ENCODE measurements around the gene TMEM179.
"Not testable (repeated sequence)": the region's sequence is repeated elsewhere in the genome, so short reads cannot be mapped to it uniquely, and the experiment has no call there.

The TMEM179 gene

GRCh38 chr14:104604458-104605449, at the start of gene TMEM179:
Gene TMEM179 (minus strand): TSS chr14:104604772. CDS start chr14:104604741, 31 bp downstream.
- H3K27ac ChIP-seq: no peak within 1 kb of the TSS
- H3K4me3 ChIP-seq: peak within 1 kb of the TSS in 2 of 7 experiments; percentile 5 to 8

- no peak overlapping the region for H3K27ac ChIP-seq
- no peak overlapping the region for H3K4me3 ChIP-seq
These were observed 49.5 kb upstream of the TMEM179 start for GRCh38 chr14:104654119-104654518.

- H3K27ac ChIP-seq: not testable (repeated sequence)
These were observed 48.8 kb upstream of the TMEM179 start for GRCh38 chr14:104653130-104653920.

GRCh38 chr14:104652386-104652785, 47.8 kb upstream of the TMEM179 start:
- no peak overlapping the region for H3K4me3 ChIP-seq
- no peak overlapping the region for H3K27ac ChIP-seq

More at GRCh38 chr14:104653130-104653920, 48.8 kb upstream of the TMEM179 start:
- H3K4me3 ChIP-seq: not testable (repeated sequence)

GRCh38 chr14:104651876-104652260, 47.3 kb upstream of the TMEM179 start:
- Histone ChIP-seq H3K27ac (no peak overlapping the region), H3K4me3 (no peak overlapping the region)

GRCh38 chr14:104650981-104651875, 46.7 kb upstream of the TMEM179 start:
- Histone ChIP-seq H3K27ac (peak overlapping the region in 1 of 21 experiments; percentile 1), H3K4me3 (no peak overlapping the region)

GRCh38 chr14:104650057-104650980, 45.7 kb upstream of the TMEM179 start:
- H3K4me3 ChIP-seq: peak overlapping the region in 6 of 7 experiments; percentile 8 to 34 (median 29)
- H3K27ac ChIP-seq: peak overlapping the region in 6 of 21 experiments; percentile 1 to 66 (median 32)

GRCh38 chr14:104647467-104648043, 43.0 kb upstream of the TMEM179 start:
- H3K27ac ChIP-seq: peak overlapping the region in 2 of 21 experiments; percentile 10 to 16
- no peak overlapping the region for H3K4me3 ChIP-seq

GRCh38 chr14:104644656-104645378, 40.2 kb upstream of the TMEM179 start:
- Histone ChIP-seq H3K27ac (no peak overlapping the region), H3K4me3 (no peak overlapping the region)

GRCh38 chr14:104644091-104644635, 39.6 kb upstream of the TMEM179 start:
- Histone ChIP-seq H3K27ac (no peak overlapping the region), H3K4me3 (no peak overlapping the region)

- Histone ChIP-seq H3K4me3 (no peak overlapping the region), H3K27ac (no peak overlapping the region)
These were observed 38.7 kb upstream of the TMEM179 start for GRCh38 chr14:104643306-104643705.

GRCh38 chr14:104642540-104642868, 37.9 kb upstream of the TMEM179 start:
- H3K27ac ChIP-seq: no peak overlapping the region

GRCh38 chr14:104641753-104642539, 37.4 kb upstream of the TMEM179 start:
- Histone ChIP-seq H3K4me3 (no peak overlapping the region), H3K27ac (no peak overlapping the region)

More at GRCh38 chr14:104642540-104642868, 37.9 kb upstream of the TMEM179 start:
- no peak overlapping the region for H3K4me3 ChIP-seq

GRCh38 chr14:104640681-104641080, 36.1 kb upstream of the TMEM179 start:
- Histone ChIP-seq H3K4me3 (no peak overlapping the region), H3K27ac (no peak overlapping the region)

- H3K4me3 ChIP-seq: no peak overlapping the region
- H3K27ac ChIP-seq: no peak overlapping the region
These were observed 35.4 kb upstream of the TMEM179 start for GRCh38 chr14:104639885-104640548.

GRCh38 chr14:104639471-104639870, 34.9 kb upstream of the TMEM179 start:
- Histone ChIP-seq H3K4me3 (no peak overlapping the region), H3K27ac (no peak overlapping the region)

Data from skin epidermis (tissue), 12 donors.